HG03064 (cell line): Measurements from ENCODE around the gene ATP1A2.

ENCODE experiments used
- ATAC-seq: cut with Tn5 transposase; IDR thresholded peaks from one replicate; pipeline ENCODE4 v1.9.1; 2021; ENCODE audit warnings: low read depth; ENCODE audit not compliant: unreplicated experiment

The ATP1A2 gene

GRCh38 chr1:160139840-160140239, 24.3 kb downstream of the ATP1A2 start:
- ATAC-seq: no peak

DNA sequence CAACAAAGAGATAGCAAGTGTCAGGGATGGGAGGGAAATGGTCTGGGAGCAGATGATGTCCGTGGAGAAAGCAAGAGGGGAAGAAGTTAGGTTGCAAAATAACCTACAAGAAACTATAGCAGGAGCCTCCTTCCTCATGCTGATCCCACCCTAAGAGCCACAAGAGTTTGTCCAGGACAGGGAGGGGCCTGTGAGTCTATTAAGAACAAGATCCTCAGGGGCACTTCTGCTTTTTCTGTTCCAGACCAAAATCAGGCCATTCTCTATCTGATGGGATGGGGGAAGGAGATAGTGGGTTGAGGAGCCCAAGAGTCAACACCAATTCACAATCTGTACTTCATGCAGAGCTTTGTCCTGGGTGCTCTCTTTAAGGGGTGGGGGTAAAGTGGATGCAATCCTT, 28.1 kb downstream of the ATP1A2 start:
- no peak for ATAC-seq

DNA sequence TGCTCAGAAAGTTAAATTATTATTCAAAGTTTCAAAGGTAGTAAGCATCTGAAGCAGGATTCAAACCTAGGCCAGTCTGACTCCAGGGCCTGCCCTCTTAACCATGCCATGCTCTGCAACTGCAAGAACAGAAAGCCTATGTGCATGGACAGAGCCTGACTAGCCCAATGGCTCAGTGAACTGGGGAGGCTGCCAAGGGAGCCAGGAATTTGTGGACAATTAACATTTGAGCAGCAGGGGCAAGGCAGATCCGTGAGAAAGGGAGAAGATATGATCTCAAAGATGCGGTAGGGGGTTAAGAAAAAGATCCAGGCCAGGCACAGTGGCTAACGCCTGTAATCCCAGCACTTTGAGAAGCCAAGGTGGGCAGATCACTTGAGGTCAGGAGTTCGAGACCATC, 29.4 kb downstream of the ATP1A2 start:
- no peak for ATAC-seq

GRCh38 chr1:160146107-160146506, 30.5 kb downstream of the ATP1A2 start:
- ATAC-seq: no peak

DNA sequence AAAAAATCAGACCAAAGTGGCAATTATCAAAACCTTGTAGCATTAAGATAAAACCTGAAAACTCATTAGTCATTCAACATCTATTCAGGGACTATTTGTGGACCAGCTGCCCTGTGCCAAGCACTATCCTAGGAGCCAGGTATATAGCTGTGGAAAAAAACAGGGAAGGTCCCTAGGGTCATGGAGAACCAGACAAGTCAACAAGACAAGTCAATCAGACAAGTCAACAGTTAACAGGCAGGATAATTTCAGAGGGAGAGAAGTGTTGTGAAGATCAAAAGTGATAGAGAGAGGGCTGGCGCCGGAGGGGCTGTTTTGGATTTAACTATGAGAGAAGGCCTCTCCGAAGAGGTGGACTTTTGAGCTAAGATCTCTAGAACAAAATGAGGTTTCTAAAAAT, 32.6 kb downstream of the ATP1A2 start:
- ATAC-seq: no peak

DNA sequence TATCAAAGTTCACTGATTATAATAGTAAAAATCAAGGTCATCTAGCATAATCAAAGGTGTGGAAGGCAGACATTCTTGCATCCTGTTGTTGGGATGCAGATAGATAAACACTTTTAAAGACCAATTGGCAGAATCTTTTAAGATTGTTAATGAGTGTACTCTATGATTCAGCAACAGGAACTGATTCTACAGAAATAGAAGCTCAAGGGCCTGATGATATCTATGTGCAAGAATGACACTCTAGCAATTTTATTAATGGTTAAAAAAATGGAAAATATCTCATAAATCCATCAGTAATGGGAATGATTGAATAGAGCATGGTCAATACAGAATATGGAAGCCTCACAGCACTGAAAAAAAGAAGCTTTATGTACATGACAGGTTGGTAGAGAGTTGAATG, 33.7 kb downstream of the ATP1A2 start:
- no peak for ATAC-seq

DNA sequence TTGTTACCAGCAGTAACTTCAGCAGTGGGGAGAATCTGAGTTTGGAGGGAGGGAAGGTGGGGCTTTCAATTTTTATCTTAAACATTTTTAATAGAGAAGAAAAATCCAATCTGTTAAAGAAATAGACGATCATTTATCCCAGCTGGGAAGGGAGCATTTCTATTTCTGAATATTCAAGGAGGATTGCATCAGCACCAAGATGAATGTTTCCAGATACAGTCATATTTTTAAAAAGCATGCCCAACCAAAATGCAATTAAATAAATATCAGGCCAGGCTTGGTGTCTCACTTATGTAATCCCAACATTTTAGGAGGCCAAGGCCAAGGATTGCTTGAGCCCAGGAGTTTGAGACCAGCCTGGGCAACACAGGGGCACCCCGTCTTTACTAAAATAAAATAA, 34.2 kb downstream of the ATP1A2 start:
- no peak for ATAC-seq

DNA sequence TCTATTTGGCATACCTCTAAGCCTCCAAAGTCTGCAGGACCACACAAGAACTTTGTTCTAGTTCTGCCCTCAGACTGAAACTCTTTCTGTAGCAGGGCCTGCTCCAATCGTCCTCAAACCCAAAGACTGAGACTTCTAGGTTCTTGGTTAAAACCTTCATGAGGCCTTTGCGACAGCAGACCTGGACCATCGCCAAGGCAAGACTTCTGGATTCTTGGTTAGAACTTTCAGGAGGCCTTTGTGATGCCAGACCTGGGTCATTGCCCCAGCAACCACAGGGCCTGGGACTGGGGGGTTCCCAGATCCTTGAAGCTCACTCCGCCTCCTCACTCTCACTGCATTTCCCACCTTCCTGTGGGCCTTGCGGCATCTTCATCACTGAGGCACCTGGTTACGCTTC, 35.7 kb downstream of the ATP1A2 start, which contains the start of gene ATP1A4:
ATP1A4 (plus strand) TSS at position 301 of the 400 bp plus-strand sequence. CDS start 438 bp downstream, outside the sequence.
- ATAC-seq: no peak

DNA sequence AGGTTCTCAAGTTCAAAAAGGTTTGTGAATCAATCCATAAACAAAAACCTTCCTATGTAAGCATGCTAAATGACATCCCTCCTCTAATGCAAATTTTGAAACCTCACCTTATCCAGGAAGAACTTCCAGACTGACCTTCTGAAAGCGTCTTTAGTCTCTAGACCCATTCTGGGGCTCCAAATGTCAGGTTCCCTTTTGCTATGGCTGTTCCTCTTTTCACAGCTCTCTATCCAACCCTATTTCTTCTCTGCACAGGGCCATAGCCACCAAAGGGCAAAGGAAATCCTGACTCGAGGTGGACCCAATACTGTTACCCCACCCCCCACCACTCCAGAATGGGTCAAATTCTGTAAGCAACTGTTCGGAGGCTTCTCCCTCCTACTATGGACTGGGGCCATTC, 39.2 kb downstream of the ATP1A2 start:
- no peak for ATAC-seq

- no peak for ATAC-seq
Measured at GRCh38 chr1:160156361-160156760, 40.8 kb downstream of the ATP1A2 start.

- no peak for ATAC-seq
Measured at GRCh38 chr1:160157174-160157573, 41.6 kb downstream of the ATP1A2 start.

DNA sequence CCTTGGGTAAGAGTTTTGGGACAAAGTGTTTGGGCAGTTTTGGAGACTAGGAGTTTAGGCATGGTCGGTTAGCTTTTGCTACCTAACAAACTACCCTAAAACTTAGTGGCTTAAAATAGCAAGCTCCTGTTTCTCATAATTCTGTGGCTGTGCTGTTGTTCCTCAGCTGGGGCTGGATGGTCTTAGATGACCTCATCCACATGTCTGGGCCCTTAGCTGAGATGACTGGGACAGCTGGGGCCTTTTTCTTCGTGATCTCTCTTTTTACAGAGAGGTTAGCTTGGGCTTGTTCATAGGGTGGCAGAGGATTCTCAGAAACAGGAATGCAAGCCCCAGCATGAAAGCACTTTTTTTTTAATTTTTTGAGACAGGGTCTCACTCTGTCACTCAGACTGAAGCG, 42.5 kb downstream of the ATP1A2 start:
- no peak for ATAC-seq

- ATAC-seq: no peak
Measured at GRCh38 chr1:160158534-160158933, 43.0 kb downstream of the ATP1A2 start.

- no peak for ATAC-seq
Measured at GRCh38 chr1:160159846-160160245, 44.3 kb downstream of the ATP1A2 start.

DNA sequence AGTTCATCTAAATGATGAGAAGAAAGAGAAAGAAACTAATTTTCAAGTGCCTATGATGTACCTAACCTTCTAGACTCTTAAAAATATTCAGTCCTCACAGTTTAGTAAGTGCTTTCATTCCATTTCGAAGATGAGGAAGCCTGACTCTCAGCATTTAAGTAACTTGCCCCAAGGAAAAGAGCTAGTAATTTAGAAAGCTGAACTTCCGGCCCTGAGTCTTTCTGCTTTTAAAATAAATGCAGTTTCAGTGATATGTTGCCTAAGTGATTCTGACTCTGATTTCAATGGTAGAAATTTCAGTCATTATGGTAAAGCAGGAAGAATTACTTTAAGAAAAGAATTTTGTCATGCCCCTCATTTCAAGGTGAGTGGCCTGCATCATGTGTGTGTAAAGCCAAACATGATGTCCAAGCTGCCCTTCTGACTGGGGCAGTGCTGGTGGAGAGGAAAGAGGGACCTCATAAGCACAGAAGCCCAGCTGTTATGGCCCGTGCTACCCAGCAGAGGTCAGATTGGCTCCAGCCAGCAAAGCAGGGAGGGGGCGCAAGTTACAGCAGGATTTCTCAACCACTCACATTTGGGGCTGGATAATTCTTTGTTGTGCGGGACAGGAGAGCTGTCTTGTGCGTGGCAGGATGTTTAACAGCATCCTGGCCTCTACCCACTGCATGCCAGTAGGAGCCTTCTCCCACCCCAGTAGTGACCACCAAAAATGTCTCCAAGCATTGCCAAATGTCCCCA, 46.6 kb downstream of the ATP1A2 start:
- no peak for ATAC-seq

- ATAC-seq: no peak
Measured at GRCh38 chr1:160162931-160163330, 47.4 kb downstream of the ATP1A2 start.

GRCh38 chr1:160163615-160164014, 48.1 kb downstream of the ATP1A2 start:
- no peak for ATAC-seq

DNA sequence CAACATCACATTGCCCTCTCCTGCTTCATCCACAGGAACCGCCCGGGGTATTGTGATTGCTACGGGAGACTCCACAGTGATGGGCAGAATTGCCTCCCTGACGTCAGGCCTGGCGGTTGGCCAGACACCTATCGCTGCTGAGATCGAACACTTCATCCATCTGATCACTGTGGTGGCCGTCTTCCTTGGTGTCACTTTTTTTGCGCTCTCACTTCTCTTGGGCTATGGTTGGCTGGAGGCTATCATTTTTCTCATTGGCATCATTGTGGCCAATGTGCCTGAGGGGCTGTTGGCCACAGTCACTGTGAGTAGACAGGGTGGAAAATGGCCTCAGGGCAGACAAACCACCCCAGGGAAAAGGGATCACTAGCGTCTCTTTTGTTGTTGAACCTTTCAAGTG, 48.6 kb downstream of the ATP1A2 start:
- no peak for ATAC-seq

DNA sequence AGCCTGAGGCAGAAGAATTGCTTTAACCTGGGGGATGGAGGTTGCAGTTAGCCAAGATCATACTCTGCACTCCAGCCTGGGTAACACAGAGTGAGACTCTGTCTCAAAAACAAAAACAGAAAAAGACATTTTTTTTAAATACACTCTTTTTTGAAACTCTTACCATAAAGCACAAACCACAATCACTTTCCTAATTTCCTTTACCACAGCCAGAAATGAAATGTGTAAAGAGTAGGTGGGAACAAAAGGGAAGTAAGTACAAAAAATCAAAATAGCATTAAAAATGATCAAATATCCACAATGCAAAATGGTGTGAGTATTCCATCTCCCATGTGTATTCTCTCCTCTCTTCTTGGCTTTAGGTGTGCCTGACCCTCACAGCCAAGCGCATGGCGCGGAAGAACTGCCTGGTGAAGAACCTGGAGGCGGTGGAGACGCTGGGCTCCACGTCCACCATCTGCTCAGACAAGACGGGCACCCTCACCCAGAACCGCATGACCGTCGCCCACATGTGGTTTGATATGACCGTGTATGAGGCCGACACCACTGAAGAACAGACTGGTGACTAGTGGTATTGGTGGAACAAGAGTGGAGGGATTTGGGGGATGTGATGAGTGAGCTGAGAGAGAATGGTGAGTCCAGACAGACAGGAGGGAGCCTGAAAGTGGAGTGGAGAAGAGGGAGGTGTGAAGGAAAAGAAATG, 50.8 kb downstream of the ATP1A2 start:
- ATAC-seq: no peak

GRCh38 chr1:160167056-160167455, 51.5 kb downstream of the ATP1A2 start:
- no peak for ATAC-seq

- no peak for ATAC-seq
Measured at GRCh38 chr1:160167580-160167979, 52.0 kb downstream of the ATP1A2 start.

- no peak for ATAC-seq
Measured at GRCh38 chr1:160168016-160168415, 52.5 kb downstream of the ATP1A2 start.
